Stimulated activated CD4-positive, alpha-beta T cell treated with anti-CD3 and anti-CD28 coated beads, Interleukin-15, amount 100 ng/mL, for 24 hours (primary cell): ENCODE measurements around the gene HOXA10.

Experiments
- DNase-seq: peaks from one replicate; pipeline ENCODE4 v3.0.0-alpha.2; 2020

The HOXA10 gene

GRCh38 chr7:27173956-27174873 is at the start of gene HOXA10:
HOXA10 (minus strand) TSS chr7:27174320; CDS start chr7:27174306, 14 bp downstream.
- peak; percentile 9 for DNase-seq

GRCh38 chr7:27221201-27221797 is 47.2 kb upstream of the HOXA10 start:
- DNase-seq = no peak

DNA sequence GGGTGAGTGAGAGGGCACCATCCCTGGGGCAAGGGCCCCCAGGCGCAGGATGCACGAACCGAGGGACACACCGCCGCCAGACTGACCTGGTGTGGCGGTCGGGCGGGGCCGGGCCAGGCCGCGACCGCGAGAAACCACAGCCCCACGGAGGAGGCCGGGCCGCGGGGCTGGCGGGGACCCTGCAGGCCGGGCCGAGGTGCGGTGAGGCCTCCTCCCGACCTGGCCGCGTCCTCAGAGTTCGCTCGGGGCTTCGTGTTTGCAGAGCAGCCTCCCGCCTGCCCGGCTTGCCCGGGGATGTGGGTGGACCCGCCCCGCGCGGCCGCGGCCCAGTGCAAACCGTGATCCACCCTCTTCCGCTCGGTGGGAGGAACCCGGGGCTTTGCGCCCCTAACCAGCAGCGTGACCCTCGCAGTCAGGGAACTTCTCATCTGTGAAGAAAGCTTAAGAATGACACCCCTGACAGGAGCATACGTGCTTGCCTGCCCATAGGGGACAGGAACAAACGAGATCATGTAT is 46.4 kb upstream of the HOXA10 start:
- DNase-seq = no peak

- no peak for DNase-seq
Observed at GRCh38 chr7:27219821-27220220, 45.7 kb upstream of the HOXA10 start.

- no peak for DNase-seq
Observed at GRCh38 chr7:27217951-27218350, 43.8 kb upstream of the HOXA10 start.

DNA sequence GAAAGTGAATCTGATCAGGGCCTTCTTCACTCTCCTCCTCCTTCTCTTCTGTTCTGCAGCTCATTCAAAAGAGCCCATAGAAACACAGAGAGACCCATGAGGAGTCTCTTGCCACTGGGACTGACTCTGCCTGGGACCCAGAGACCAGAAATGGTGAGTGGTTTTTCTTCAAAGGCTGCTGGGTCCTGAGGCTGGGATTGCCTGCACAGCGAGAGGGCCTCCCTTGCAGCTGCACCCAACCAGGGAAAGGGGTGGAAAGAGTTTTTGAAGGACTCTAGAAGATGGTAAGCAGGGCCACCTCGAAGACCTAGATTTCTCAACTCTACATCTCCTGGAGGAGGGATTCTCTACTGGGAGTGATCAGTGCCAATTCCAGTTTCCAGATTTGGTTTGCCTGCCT is 41.2 kb upstream of the HOXA10 start:
- no peak for DNase-seq

GRCh38 chr7:27214239-27214950 is 40.3 kb upstream of the HOXA10 start:
- DNase-seq = no peak

DNA sequence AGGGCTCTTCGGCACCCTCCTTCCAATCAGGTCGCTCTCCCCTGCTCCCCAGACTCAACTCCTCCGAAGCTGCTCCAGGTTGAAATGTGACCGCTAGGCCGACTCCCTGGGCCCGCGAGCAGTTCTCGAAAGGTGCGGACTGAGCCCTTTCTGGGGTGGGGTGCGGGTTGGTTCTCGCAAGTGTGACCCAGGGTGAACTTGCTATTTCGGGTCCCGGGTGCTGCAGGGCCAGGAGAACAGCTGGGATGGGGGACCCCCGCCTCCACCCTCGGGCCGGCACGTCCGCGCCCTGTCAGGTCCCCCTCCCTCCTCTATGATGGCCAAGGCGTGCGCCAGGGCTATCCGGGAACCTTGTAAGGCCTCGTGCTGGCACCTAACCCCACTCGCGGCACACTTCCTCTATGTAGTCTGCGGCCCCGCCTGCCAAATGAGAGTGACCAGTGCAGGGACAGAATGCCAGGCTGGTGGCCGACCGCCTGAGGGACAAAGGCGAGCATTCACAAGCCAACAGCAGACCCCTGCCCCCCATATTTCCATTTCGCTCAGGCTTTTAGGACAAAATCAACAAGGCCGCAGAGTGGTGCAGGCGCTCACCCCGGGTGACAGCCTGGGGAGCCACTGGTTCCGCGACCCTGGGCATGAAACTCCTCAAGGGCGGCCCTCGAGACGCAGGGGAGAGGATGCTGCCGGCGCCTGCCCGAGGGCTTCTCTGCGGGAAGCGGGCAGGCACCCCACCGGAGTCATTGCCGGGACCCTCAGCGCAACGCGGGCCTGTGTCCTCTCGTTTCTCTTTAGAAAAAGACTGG is 39.5 kb upstream of the HOXA10 start:
- DNase-seq = no peak

GRCh38 chr7:27212497-27213432 is 38.6 kb upstream of the HOXA10 start:
- no peak for DNase-seq

DNA sequence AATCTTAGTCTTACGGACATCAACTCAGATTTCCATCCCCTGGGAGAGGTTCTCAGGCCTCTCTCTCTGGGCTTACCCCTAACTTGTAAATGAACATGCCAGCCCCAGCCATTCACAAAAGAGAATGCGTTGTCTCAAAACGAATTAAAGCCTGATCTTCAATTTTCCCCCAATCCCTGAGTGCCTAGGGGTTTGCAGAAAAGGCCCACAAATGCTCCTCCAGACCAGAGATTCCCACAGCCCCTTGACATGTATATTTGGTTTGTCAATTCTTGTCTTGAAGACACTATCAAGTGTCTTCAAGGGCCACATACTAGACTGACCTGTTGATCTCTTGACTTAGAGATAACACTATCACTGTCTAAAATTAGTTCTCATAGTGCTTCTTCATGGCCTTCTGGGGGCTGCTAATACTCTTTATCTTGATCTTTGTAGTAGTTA is 37.7 kb upstream of the HOXA10 start:
- no peak for DNase-seq

DNA sequence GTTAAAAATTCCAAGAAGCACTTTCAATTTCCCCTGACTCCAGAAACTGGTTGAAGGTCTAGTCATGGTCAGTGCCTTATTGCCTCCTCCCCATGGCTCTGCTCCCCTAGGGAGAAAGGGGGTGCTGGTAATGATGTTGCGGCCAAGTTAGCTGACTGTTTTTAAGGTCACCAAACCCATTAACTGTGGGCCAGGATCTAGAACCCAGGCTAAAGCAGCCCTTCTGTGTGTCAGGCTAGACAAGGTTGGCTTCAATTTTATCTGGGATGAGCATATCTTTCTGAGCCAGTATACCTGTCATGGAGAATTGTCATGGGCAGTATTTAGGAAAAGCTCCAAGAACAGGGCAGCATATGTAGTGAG is 36.9 kb upstream of the HOXA10 start:
- no peak for DNase-seq

GRCh38 chr7:27210441-27211083 is 36.4 kb upstream of the HOXA10 start:
- peak; percentile 74 for DNase-seq

- no peak for DNase-seq
Observed at GRCh38 chr7:27209933-27210440, 35.9 kb upstream of the HOXA10 start.

GRCh38 chr7:27208998-27209397 is 34.9 kb upstream of the HOXA10 start:
- DNase-seq = no peak

DNA sequence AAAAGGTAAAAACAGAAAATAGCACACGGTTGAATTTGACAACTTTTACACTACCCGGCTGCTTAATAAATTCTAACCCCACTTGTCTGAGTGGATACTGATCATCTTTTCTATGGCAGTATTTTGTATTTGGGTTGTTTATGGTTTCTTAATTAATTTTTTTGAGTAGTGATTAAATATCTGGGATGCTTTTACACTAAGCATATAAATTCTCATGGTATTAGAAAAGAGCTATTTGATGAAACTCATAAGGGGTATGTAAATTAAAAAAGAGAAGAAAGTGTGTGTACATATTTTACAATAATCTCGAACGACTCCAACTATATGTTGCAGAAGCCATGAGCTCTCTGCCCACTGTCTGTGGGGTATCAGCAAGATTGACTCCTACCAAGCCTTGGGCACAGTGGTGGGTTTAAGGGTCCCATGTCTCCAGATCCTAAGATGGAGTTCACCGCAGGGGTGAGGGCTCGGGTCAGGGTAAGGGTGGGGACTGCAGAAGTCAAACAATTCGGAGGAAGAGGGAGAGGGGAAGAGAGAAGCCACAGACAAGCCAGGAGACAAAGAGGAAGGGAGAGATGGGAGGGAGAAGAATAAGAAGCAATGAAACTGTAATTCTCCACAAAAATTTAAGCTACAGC is 33.3 kb upstream of the HOXA10 start:
- DNase-seq = no peak

DNA sequence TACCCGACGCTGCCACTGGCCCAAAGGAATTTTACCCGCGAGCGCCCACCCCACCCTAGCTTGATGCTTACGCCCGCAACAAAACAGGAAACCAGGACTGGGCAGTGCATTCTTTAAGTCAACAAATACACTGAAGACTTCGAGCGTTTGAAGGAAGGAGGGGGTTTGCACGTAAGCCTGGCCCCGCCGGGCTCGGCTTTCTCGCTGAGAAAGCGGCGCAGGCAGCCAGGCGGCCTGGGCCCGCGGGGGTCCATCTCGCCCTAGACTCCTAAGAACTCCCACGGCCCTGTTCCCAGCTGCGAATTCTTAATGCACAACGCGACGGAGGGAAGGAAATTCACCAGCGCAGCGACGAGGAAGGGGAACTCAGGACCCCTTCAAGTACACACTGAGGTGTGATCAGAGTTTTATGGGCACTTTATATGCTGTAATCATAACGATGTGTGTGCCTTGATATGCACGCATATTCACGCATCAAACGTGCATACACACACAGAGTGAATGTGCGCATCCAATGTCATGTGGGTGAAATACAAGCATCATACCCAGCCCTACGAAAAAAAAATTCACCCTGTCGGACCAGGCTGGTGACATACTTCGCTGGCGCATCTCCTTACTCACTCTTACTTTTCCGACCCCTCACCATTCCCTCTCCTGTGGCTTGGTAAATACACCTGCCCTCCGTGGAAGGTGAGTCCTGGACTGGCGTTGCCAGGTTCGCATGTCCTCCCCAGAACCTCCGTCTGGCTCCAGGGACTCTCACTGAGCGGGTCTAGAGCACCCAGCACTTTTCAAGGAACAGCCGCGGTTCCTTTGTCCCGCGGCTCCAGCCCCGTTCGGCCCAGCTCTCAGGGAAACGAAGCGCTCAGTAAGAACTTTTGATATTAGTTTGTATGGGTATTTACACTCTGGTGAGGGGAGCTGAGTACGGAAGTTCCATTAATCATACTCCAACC is 31.5 kb upstream of the HOXA10 start:
- DNase-seq = no peak

GRCh38 chr7:27204851-27205322 is 30.8 kb upstream of the HOXA10 start:
- no peak for DNase-seq

- DNase-seq = no peak
Observed at GRCh38 chr7:27203964-27204594, 30.0 kb upstream of the HOXA10 start.
